Stimulated activated CD8-positive, alpha-beta memory T cell treated with anti-CD3 and anti-CD28 coated beads, Interleukin-12 subunit alpha, Interleukin-12 subunit beta, amount 100 ng/mL, for 24 hours (primary cell): ENCODE measurements around the gene ZNF692.
"Not testable (repeated sequence)": the region's sequence is repeated elsewhere in the genome, so short reads cannot be mapped to it uniquely, and the experiment has no call there.

Experiments
- DNase-seq: peaks from one replicate; pipeline ENCODE4 v3.0.0-alpha.2; 2020; ENCODE audit errors: extremely low read depth

Gene ZNF692

GRCh38 chr1:248858891-248859889 is at the start of gene ZNF692:
Gene ZNF692 (minus strand): TSS chr1:248859085. CDS start chr1:248858309, 776 bp downstream.
- peak; percentile 95 for DNase-seq

GRCh38 chr1:248906753-248907661 is 48.1 kb upstream of the ZNF692 start:
- DNase-seq = no peak

- DNase-seq = peak; percentile 92
Measured at GRCh38 chr1:248906009-248906752, 47.3 kb upstream of the ZNF692 start, which contains the start of gene PGBD2. Gene PGBD2 (plus strand): TSS chr1:248906235. CDS start chr1:248913863, 7,628 bp downstream.

- no peak for DNase-seq
Measured at GRCh38 chr1:248905662-248906008, 46.8 kb upstream of the ZNF692 start.

GRCh38 chr1:248904437-248905216 is 45.7 kb upstream of the ZNF692 start:
- no peak for DNase-seq

- DNase-seq = no peak
Measured at GRCh38 chr1:248901578-248901977, 42.7 kb upstream of the ZNF692 start.

GRCh38 chr1:248900637-248901036 is 41.8 kb upstream of the ZNF692 start:
- no peak for DNase-seq

- DNase-seq = no peak
Measured at GRCh38 chr1:248897412-248898337, 38.8 kb upstream of the ZNF692 start.

- no peak for DNase-seq
Measured at GRCh38 chr1:248894837-248895236, 36.0 kb upstream of the ZNF692 start.

- DNase-seq = no peak
Measured at GRCh38 chr1:248892590-248892989, 33.7 kb upstream of the ZNF692 start.

- no peak for DNase-seq
Measured at GRCh38 chr1:248891758-248892157, 32.9 kb upstream of the ZNF692 start.

- no peak for DNase-seq
Measured at GRCh38 chr1:248890549-248891498, 31.9 kb upstream of the ZNF692 start.

- DNase-seq = not testable (repeated sequence)
Measured at GRCh38 chr1:248889914-248890243, 31.0 kb upstream of the ZNF692 start.

GRCh38 chr1:248886237-248886895 is 27.5 kb upstream of the ZNF692 start:
- DNase-seq = no peak

GRCh38 chr1:248885646-248886045 is 26.8 kb upstream of the ZNF692 start:
- DNase-seq = no peak

- no peak for DNase-seq
Measured at GRCh38 chr1:248884632-248885295, 25.9 kb upstream of the ZNF692 start.

- DNase-seq = not testable (repeated sequence)
Measured at GRCh38 chr1:248882427-248882826, 23.5 kb upstream of the ZNF692 start.
